GM18858 (cell line): Measurements from ENCODE around the gene CDHR5.

Experiments used
- ATAC-seq: cut with Tn5 transposase; IDR thresholded peaks from one replicate; pipeline ENCODE4 v1.9.1; 2021; ENCODE audit not compliant: unreplicated experiment

The CDHR5 gene

GRCh38 chr11:611001-611996 lies 13.5 kb downstream of the CDHR5 start:
- ATAC-seq, result no peak

GRCh38 chr11:610146-610801 lies 14.5 kb downstream of the CDHR5 start:
- ATAC-seq, result no peak

- ATAC-seq, result no peak
These were observed 15.4 kb downstream of the CDHR5 start for GRCh38 chr11:609341-609811.

GRCh38 chr11:608791-609251 lies 15.9 kb downstream of the CDHR5 start:
- no peak for ATAC-seq

GRCh38 chr11:607971-608659 lies 16.6 kb downstream of the CDHR5 start:
- ATAC-seq, result no peak

GRCh38 chr11:607020-607780 lies 17.6 kb downstream of the CDHR5 start:
- ATAC-seq, result no peak

- ATAC-seq, result no peak
These were observed 18.5 kb downstream of the CDHR5 start for GRCh38 chr11:606245-606644.

- ATAC-seq, result no peak
These were observed 19.2 kb downstream of the CDHR5 start for GRCh38 chr11:605286-606129.

- ATAC-seq, result no peak
These were observed 21.6 kb downstream of the CDHR5 start for GRCh38 chr11:603154-603553.

GRCh38 chr11:601573-602245 lies 23.0 kb downstream of the CDHR5 start:
- no peak for ATAC-seq

GRCh38 chr11:598005-598680 lies 26.6 kb downstream of the CDHR5 start:
- no peak for ATAC-seq

GRCh38 chr11:597166-597725 lies 27.5 kb downstream of the CDHR5 start:
- no peak for ATAC-seq

GRCh38 chr11:596374-596773 lies 28.4 kb downstream of the CDHR5 start:
- no peak for ATAC-seq

- ATAC-seq, result no peak
These were observed 29.4 kb downstream of the CDHR5 start for GRCh38 chr11:595400-595799.

GRCh38 chr11:593347-593746 lies 31.4 kb downstream of the CDHR5 start:
- no peak for ATAC-seq

GRCh38 chr11:592918-593317 lies 31.8 kb downstream of the CDHR5 start:
- ATAC-seq, result no peak

- ATAC-seq, result no peak
These were observed 32.3 kb downstream of the CDHR5 start for GRCh38 chr11:592501-592900.

- ATAC-seq, result no peak
These were observed 33.8 kb downstream of the CDHR5 start for GRCh38 chr11:590997-591396.
